Ishikawa (cell line): ENCODE data around the gene CD9.

Experiments
- CEBPB ChIP-seq: IDR thresholded peaks from 2 replicates; pipeline ENCODE4 v1.6.1; 2012
- CREB1 ChIP-seq: IDR thresholded peaks from 2 replicates; pipeline ENCODE4 v1.6.1; 2012; ENCODE audit warnings: low read depth
- EGR1 ChIP-seq: IDR thresholded peaks from 2 replicates; pipeline ENCODE4 v1.6.1; 2012
- EP300 ChIP-seq: IDR thresholded peaks from 2 replicates; pipeline ENCODE4 v1.6.1; 2012; ENCODE audit warnings: borderline replicate concordance
- FOXM1 ChIP-seq: IDR thresholded peaks from 2 replicates; pipeline ENCODE4 v1.6.1; 2012; ENCODE audit warnings: low read depth, borderline replicate concordance
- NFIC ChIP-seq: IDR thresholded peaks from 2 replicates; pipeline ENCODE4 v1.6.1; 2012
- RAD21 ChIP-seq: IDR thresholded peaks from 2 replicates; pipeline ENCODE4 v1.6.1; 2012; ENCODE audit warnings: low read depth
- TAF1 ChIP-seq: IDR thresholded peaks from 2 replicates; pipeline ENCODE4 v1.6.1; 2012; ENCODE audit warnings: low read depth, mild to moderate bottlenecking
- TCF12 ChIP-seq: IDR thresholded peaks from 2 replicates; pipeline ENCODE4 v1.6.1; 2012; ENCODE audit warnings: low read depth
- TEAD4 ChIP-seq: IDR thresholded peaks from 2 replicates; pipeline ENCODE4 v1.6.1; 2012
- YY1 ChIP-seq: IDR thresholded peaks from 2 replicates; pipeline ENCODE4 v1.6.1; 2012; ENCODE audit warnings: low read depth
- ZBTB7A ChIP-seq: IDR thresholded peaks from 2 replicates; pipeline ENCODE4 v1.6.1; 2012; ENCODE audit warnings: low read depth
- TF ChIP-seq, protein P1 (sequence below): IDR thresholded peaks from 2 replicates; pipeline ENCODE4 v1.6.1; 2012; ENCODE audit warnings: low read depth, mild to moderate bottlenecking
- TF ChIP-seq, protein P2 (sequence below): IDR thresholded peaks from 2 replicates; pipeline ENCODE4 v1.6.1; 2012
- TF ChIP-seq, protein P3 (sequence below): IDR thresholded peaks from 2 replicates; pipeline ENCODE4 v1.6.1; 2012

The CD9 gene

DNA sequence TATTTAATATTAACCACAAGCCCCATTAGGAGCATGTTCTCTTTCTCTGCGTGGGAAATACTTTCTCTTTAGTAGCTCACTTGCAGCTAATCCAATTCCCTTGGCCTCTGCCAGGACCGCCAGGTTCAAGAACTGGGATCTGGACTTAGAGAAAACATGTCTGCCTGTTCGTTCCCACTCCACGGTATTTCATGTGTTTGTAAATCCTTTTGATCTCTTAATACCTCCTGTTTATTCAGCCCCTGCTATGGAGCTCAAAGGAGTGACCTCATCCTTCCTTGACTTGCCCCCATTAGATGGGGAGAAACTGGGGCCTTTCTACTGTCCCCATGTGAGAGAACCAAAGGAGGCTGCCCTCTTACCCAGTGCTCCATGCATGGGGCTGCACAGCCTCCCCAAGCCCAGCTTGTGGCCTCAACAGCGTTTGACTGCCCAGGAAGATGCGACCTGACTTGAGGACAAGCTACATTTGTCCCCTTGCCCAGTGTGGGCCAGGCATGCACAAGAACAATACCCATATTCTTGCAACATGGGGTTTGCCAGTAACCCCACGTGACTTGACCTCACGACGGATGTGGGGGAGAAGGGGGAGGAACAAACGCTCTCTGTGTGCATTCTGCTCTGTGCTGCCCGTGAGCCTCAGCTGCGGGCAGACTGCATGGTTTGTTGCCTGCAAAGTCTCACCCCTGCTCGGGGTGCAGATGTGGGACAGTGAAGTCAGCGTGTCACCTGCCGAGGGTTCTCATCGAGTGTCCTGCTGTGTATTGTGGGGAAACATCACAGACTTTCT, 30.3 kb downstream of the CD9 start:
- TF ChIP-seq, protein P1, sequence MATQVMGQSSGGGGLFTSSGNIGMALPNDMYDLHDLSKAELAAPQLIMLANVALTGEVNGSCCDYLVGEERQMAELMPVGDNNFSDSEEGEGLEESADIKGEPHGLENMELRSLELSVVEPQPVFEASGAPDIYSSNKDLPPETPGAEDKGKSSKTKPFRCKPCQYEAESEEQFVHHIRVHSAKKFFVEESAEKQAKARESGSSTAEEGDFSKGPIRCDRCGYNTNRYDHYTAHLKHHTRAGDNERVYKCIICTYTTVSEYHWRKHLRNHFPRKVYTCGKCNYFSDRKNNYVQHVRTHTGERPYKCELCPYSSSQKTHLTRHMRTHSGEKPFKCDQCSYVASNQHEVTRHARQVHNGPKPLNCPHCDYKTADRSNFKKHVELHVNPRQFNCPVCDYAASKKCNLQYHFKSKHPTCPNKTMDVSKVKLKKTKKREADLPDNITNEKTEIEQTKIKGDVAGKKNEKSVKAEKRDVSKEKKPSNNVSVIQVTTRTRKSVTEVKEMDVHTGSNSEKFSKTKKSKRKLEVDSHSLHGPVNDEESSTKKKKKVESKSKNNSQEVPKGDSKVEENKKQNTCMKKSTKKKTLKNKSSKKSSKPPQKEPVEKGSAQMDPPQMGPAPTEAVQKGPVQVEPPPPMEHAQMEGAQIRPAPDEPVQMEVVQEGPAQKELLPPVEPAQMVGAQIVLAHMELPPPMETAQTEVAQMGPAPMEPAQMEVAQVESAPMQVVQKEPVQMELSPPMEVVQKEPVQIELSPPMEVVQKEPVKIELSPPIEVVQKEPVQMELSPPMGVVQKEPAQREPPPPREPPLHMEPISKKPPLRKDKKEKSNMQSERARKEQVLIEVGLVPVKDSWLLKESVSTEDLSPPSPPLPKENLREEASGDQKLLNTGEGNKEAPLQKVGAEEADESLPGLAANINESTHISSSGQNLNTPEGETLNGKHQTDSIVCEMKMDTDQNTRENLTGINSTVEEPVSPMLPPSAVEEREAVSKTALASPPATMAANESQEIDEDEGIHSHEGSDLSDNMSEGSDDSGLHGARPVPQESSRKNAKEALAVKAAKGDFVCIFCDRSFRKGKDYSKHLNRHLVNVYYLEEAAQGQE: no peak
- TF ChIP-seq EP300 (peak; percentile 44; the same call in 1 of the 2 replicates), CEBPB (peak; percentile 90), TAF1 (no peak), TCF12 (no peak), YY1 (no peak), RAD21 (no peak), ZBTB7A (no peak), NFIC (peak; percentile 33; the same call in 1 of the 2 replicates), FOXM1 (no peak), TEAD4 (peak; percentile 44; the same call in 1 of the 2 replicates)
- TF ChIP-seq, protein P2, sequence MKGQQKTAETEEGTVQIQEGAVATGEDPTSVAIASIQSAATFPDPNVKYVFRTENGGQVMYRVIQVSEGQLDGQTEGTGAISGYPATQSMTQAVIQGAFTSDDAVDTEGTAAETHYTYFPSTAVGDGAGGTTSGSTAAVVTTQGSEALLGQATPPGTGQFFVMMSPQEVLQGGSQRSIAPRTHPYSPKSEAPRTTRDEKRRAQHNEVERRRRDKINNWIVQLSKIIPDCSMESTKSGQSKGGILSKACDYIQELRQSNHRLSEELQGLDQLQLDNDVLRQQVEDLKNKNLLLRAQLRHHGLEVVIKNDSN: peak; percentile 96
- TF ChIP-seq, protein P3, sequence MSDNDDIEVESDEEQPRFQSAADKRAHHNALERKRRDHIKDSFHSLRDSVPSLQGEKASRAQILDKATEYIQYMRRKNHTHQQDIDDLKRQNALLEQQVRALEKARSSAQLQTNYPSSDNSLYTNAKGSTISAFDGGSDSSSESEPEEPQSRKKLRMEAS: peak; percentile 88

DNA sequence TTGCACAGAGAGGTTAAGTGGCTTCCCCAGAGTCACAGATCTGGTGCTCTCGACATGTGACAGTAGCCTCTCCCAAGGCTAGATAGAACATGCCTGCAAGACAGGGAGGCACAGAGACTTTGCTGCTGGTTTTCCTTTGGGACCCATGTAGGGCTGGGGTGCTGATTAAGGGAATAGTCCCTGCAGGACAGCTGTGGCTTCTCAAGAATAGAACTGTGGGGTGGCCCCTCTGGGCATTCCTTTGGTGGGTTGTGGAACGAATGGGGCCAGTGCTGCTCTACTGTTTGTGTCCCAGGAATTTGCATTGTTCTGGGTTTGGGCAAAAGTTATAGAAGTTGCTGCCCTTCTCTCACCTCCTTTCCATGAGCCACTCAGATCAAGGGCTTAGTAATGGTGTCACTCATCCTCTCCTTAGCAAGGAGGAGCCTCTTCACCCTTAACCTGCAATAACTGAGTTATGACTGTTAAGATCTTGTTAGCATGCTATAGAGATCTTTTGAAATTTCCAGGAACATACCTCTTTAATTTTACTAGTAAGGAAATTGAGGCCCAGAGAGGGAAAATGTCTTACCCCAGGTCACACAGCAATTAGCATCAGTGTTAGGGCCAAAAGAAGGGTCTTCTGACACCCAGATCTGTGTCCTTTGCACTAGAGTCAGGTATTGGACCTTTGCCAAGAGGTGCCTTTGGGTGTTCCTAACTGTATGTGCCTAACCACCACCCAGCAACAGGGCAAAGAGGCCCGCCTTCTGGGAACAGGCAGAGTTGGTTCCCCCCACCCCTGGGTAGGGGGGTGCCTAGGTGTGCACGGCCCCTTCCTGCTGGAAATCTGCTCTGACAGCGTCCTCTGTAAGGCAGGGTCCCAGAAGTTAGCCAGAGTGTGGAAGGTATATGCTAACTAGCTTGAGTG, 31.4 kb downstream of the CD9 start:
- TF ChIP-seq TCF12: no peak
- no peak; the same call in 1 of the 2 replicates for TF ChIP-seq TAF1
- TF ChIP-seq NFIC: peak; percentile 57
- no peak for TF ChIP-seq EGR1

DNA sequence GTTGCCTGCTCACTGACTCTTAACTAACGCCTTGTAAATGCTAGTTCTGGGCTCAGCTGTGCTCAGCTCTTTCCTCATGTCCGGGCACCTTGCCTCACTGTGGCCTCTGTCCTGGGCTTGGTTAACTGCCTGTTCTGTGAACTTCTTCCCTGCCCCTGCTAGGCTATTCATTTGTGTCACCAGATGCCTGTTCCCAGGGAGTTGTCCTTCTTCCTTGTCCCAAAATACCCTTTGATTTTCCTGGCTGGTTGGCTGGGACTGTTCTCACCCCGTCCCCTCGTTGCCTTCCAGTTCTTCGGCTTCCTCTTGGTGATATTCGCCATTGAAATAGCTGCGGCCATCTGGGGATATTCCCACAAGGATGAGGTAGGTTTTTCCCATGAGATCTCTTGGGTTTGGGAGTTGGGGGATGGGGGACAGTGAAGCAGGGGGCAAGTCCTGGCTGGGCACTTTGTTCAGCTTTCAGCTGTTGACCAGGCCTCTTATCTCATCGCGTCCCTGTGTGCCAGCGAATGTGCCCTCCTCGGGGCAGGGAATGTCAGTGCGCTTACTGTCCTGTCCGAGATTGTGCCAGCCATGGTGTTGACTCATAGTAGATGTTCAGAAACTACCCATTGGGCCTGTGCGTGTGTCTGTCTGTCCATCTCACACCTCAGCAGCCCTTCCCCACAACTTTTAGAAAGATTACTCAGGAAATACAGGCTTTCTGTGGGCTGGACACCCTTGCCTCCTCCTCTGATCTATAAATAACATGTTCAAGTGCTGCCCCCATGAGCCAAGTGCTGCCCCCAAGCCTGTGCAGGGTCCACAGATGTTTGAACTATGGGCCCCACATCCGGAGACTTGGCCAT, 33.1 kb downstream of the CD9 start:
- peak; percentile 21; the same call in 1 of the 2 replicates for TF ChIP-seq RAD21
- TF ChIP-seq ZBTB7A: no peak

DNA sequence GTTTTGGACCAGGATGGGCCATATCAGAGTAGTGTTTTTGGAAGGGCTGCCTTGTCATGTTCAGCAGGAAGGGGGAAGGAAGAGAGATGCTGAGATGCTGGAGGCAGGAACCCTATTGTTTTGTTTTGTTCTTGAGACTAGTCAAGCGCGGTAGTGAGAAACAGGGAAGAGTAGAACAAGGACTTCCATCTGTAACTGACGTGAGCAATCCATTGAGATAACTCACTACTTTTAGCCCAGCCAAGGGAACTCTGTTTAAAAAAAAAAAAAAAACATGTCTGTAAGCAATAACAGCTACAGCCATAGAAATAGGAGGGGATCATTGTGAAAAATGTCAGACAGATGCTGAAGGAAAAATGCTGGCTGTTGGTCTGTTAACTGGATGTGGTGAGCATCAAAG, 34.0 kb downstream of the CD9 start:
- TF ChIP-seq RAD21: no peak
- no peak for TF ChIP-seq YY1
- no peak for TF ChIP-seq ZBTB7A
- no peak for TF ChIP-seq EP300

DNA sequence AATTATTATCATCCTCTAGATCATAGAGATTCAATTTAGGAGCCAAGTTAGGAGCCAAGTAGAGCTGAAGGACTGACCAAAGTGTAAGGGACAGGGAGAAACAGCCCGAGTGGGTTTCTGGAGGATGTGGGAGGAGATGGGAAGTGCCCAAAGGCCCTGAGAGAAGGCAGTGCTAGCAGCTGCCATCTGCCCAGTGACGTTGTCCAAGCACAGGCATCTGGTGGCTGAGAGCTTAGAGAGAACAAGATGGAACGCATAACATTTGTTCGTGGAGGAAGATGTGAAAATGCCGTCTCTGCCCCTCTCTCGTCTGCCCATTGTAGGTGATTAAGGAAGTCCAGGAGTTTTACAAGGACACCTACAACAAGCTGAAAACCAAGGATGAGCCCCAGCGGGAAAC, 34.7 kb downstream of the CD9 start:
- no peak for TF ChIP-seq EP300
- TF ChIP-seq CEBPB: no peak
- TF ChIP-seq, protein P2: no peak
- no peak for TF ChIP-seq TAF1
- TF ChIP-seq, protein P1: no peak

DNA sequence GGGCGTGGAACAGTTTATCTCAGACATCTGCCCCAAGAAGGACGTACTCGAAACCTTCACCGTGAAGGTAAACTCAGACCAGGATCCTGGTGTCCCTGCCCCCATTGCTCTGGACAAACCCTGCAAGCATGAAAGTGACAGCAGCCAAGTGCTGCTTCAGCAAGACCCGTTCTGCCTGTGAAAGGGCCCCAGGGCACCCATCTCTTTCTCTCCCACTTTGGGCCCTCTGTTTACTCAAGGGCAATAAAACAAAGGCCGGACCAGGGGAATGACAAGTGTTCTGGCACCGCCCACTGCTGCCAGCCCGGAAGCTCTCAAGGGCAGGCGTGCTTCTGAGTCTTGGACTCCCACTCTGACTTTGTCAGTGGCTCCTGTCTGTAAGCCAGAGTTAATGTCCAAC, 35.3 kb downstream of the CD9 start:
- TF ChIP-seq EGR1 (no peak), RAD21 (no peak), FOXM1 (no peak), NFIC (no peak), CREB1 (no peak), EP300 (no peak), TAF1 (no peak), CEBPB (no peak)
- TF ChIP-seq, protein P2: no peak
